ENCODE measurements around the gene SEZ6.
"Not testable (repeated sequence)": the region's sequence is repeated elsewhere in the genome, so short reads cannot be mapped to it uniquely, and the experiment has no call there.

SEZ6 gene

GRCh38 chr17:28935744-28936460, 69.9 kb downstream of the SEZ6 start:
- H3K4me3 ChIP-seq (ENCODE audit: low read depth in 1 of 5, low read length in 5 of 5): no peak overlapping the region
- peak overlapping the region in 1 of 5 donors; percentile 44 for H3K9ac ChIP-seq (ENCODE audit: low read length in 5 of 5)
- no peaks in the 10 kb centered on the region for H3K27me3 ChIP-seq (ENCODE audit: control insufficient read depth in 5 of 5, insufficient read depth in 4 of 5, low read length in 5 of 5)
- H3K4me1 ChIP-seq (ENCODE audit: control insufficient read depth in 5 of 5, insufficient read depth in 5 of 5, low read length in 5 of 5): peaks cover 4 to 49% (median 43%) of the 10 kb centered on the region in 5 donors
- no peaks in the 10 kb centered on the region for H3K9me3 ChIP-seq (ENCODE audit: control insufficient read depth in 5 of 5, low read length in 5 of 5)
- H3K27ac ChIP-seq (ENCODE audit: low read depth, low read length): no peak overlapping the region
- H3K36me3 ChIP-seq (ENCODE audit: control insufficient read depth in 5 of 5, insufficient read depth in 5 of 5, low read length in 5 of 5): peaks cover 0 to 3% (median 0%) of the 10 kb centered on the region in 5 donors

- not testable (repeated sequence) for H3K27ac ChIP-seq (ENCODE audit: low read depth, low read length)
- H3K4me1 ChIP-seq (ENCODE audit: control insufficient read depth in 5 of 5, insufficient read depth in 5 of 5, low read length in 5 of 5): peaks cover 0 to 39% (median 32%) of the 10 kb centered on the region in 5 donors
These were observed 71.3 kb downstream of the SEZ6 start for GRCh38 chr17:28934508-28934907.

GRCh38 chr17:28929787-28930186, 76.0 kb downstream of the SEZ6 start:
- Histone ChIP-seq H3K9me3 (ENCODE audit: control insufficient read depth in 5 of 5, low read length in 5 of 5) (no peaks in the 10 kb centered on the region), H3K4me3 (ENCODE audit: low read depth in 1 of 5, low read length in 5 of 5) (no peak overlapping the region), H3K9ac (ENCODE audit: low read length in 5 of 5) (peak overlapping the region in 1 of 5 donors; percentile 16), H3K27ac (ENCODE audit: low read depth, low read length) (no peak overlapping the region), H3K27me3 (ENCODE audit: control insufficient read depth in 5 of 5, insufficient read depth in 4 of 5, low read length in 5 of 5) (no peaks in the 10 kb centered on the region), H3K4me1 (ENCODE audit: control insufficient read depth in 5 of 5, insufficient read depth in 5 of 5, low read length in 5 of 5) (peaks cover 0 to 22% (median 0%) of the 10 kb centered on the region in 5 donors), H3K36me3 (ENCODE audit: control insufficient read depth in 5 of 5, insufficient read depth in 5 of 5, low read length in 5 of 5) (peaks cover 0 to 12% (median 8%) of the 10 kb centered on the region in 5 donors)

More at GRCh38 chr17:28934508-28934907, 71.3 kb downstream of the SEZ6 start:
- not testable (repeated sequence) for H3K9me3 ChIP-seq (ENCODE audit: control insufficient read depth in 5 of 5, low read length in 5 of 5); H3K36me3 ChIP-seq (ENCODE audit: control insufficient read depth in 5 of 5, insufficient read depth in 5 of 5, low read length in 5 of 5); H3K27me3 ChIP-seq (ENCODE audit: control insufficient read depth in 5 of 5, insufficient read depth in 4 of 5, low read length in 5 of 5); H3K4me3 ChIP-seq (ENCODE audit: low read depth in 1 of 5, low read length in 5 of 5)
- peak overlapping the region in 1 of 5 donors; percentile 0 for H3K9ac ChIP-seq (ENCODE audit: low read length in 5 of 5)

DNA sequence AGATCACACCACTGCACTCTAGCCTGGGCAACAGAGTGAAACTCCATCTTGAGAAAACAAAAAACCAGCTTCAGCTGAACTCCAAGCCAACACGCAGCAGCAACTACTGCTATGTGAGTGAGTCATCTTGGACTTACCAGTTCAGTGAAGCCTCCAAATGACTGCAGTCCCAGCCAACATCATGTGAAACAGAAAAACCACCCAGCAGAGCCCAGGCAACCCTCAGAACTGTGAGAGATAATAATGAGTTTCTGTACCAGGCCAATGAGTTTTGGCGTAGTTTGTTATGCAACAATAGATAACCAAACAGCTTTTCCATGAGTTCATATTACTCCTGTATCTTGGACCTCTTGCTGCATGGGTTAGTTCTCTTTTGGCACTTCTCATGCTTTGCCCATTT, 77.8 kb downstream of the SEZ6 start:
- Histone ChIP-seq H3K4me1 (ENCODE audit: control insufficient read depth in 5 of 5, insufficient read depth in 5 of 5, low read length in 5 of 5) (peaks cover 0 to 22% (median 0%) of the 10 kb centered on the region in 5 donors), H3K27me3 (ENCODE audit: control insufficient read depth in 5 of 5, insufficient read depth in 4 of 5, low read length in 5 of 5) (no peaks in the 10 kb centered on the region), H3K27ac (ENCODE audit: low read depth, low read length) (no peak overlapping the region), H3K9ac (ENCODE audit: low read length in 5 of 5) (no peak overlapping the region), H3K36me3 (ENCODE audit: control insufficient read depth in 5 of 5, insufficient read depth in 5 of 5, low read length in 5 of 5) (peaks cover 0 to 21% (median 16%) of the 10 kb centered on the region in 5 donors), H3K4me3 (ENCODE audit: low read depth in 1 of 5, low read length in 5 of 5) (no peak overlapping the region), H3K9me3 (ENCODE audit: control insufficient read depth in 5 of 5, low read length in 5 of 5) (no peaks in the 10 kb centered on the region)

- H3K36me3 ChIP-seq (ENCODE audit: control insufficient read depth in 5 of 5, insufficient read depth in 5 of 5, low read length in 5 of 5): peaks cover 0 to 27% (median 24%) of the 10 kb centered on the region in 5 donors
- H3K9me3 ChIP-seq (ENCODE audit: control insufficient read depth in 5 of 5, low read length in 5 of 5): no peaks in the 10 kb centered on the region
- no peak overlapping the region for H3K27ac ChIP-seq (ENCODE audit: low read depth, low read length)
- no peak overlapping the region for H3K4me3 ChIP-seq (ENCODE audit: low read depth in 1 of 5, low read length in 5 of 5)
- H3K9ac ChIP-seq (ENCODE audit: low read length in 5 of 5): no peak overlapping the region
- H3K4me1 ChIP-seq (ENCODE audit: control insufficient read depth in 5 of 5, insufficient read depth in 5 of 5, low read length in 5 of 5): peaks cover 0 to 22% (median 0%) of the 10 kb centered on the region in 5 donors
- H3K27me3 ChIP-seq (ENCODE audit: control insufficient read depth in 5 of 5, insufficient read depth in 4 of 5, low read length in 5 of 5): no peaks in the 10 kb centered on the region
These were observed 79.0 kb downstream of the SEZ6 start for GRCh38 chr17:28926786-28927185.

- H3K9me3 ChIP-seq (ENCODE audit: control insufficient read depth in 5 of 5, low read length in 5 of 5): no peaks in the 10 kb centered on the region
- no peak overlapping the region for H3K27ac ChIP-seq (ENCODE audit: low read depth, low read length)
- H3K4me1 ChIP-seq (ENCODE audit: control insufficient read depth in 5 of 5, insufficient read depth in 5 of 5, low read length in 5 of 5): peaks cover 0 to 22% (median 0%) of the 10 kb centered on the region in 5 donors
- H3K27me3 ChIP-seq (ENCODE audit: control insufficient read depth in 5 of 5, insufficient read depth in 4 of 5, low read length in 5 of 5): no peaks in the 10 kb centered on the region
- H3K36me3 ChIP-seq (ENCODE audit: control insufficient read depth in 5 of 5, insufficient read depth in 5 of 5, low read length in 5 of 5): peaks cover 3 to 31% (median 28%) of the 10 kb centered on the region in 5 donors
- no peak overlapping the region for H3K4me3 ChIP-seq (ENCODE audit: low read depth in 1 of 5, low read length in 5 of 5)
- no peak overlapping the region for H3K9ac ChIP-seq (ENCODE audit: low read length in 5 of 5)
These were observed 79.5 kb downstream of the SEZ6 start for GRCh38 chr17:28926366-28926765.

DNA sequence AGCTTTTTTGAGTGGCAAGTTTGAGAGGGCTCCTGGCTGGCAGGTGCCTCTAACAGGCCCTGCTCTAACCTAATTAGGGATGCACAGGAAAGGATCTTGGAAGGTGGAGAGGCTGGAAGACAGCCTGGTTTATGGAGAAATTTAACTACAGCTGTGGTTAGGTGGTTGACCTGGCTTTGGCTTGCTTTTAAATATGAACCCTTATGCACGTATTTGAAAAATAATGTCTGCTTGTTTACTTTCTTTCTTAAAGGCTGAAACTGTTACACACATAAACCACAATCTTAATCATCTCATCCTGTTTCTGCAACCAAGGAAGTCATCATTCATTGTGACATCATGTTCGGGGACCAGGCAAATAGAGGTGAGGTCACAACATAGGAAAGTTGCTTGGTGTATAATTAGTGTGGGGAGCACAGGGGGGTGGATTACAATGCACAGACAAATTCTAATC, 79.9 kb downstream of the SEZ6 start:
- H3K36me3 ChIP-seq (ENCODE audit: control insufficient read depth in 5 of 5, insufficient read depth in 5 of 5, low read length in 5 of 5): peaks cover 4 to 36% (median 33%) of the 10 kb centered on the region in 5 donors
- no peaks in the 10 kb centered on the region for H3K27me3 ChIP-seq (ENCODE audit: control insufficient read depth in 5 of 5, insufficient read depth in 4 of 5, low read length in 5 of 5)

GRCh38 chr17:28920201-28920600, 85.6 kb downstream of the SEZ6 start:
- Histone ChIP-seq H3K4me1 (ENCODE audit: control insufficient read depth in 5 of 5, insufficient read depth in 5 of 5, low read length in 5 of 5) (peaks cover 0 to 11% (median 7%) of the 10 kb centered on the region in 5 donors), H3K9me3 (ENCODE audit: control insufficient read depth in 5 of 5, low read length in 5 of 5) (no peaks in the 10 kb centered on the region), H3K4me3 (ENCODE audit: low read depth in 1 of 5, low read length in 5 of 5) (no peak overlapping the region), H3K27me3 (ENCODE audit: control insufficient read depth in 5 of 5, insufficient read depth in 4 of 5, low read length in 5 of 5) (no peaks in the 10 kb centered on the region), H3K36me3 (ENCODE audit: control insufficient read depth in 5 of 5, insufficient read depth in 5 of 5, low read length in 5 of 5) (peaks cover 33 to 82% (median 73%) of the 10 kb centered on the region in 5 donors), H3K27ac (ENCODE audit: low read depth, low read length) (no peak overlapping the region), H3K9ac (ENCODE audit: low read length in 5 of 5) (no peak overlapping the region)

More for the DNA sequence above, 79.9 kb downstream of the SEZ6 start:
- no peak overlapping the region for H3K27ac ChIP-seq (ENCODE audit: low read depth, low read length)
- H3K9me3 ChIP-seq (ENCODE audit: control insufficient read depth in 5 of 5, low read length in 5 of 5): no peaks in the 10 kb centered on the region
- H3K4me3 ChIP-seq (ENCODE audit: low read depth in 1 of 5, low read length in 5 of 5): no peak overlapping the region
- peak overlapping the region in 1 of 5 donors; percentile 18 for H3K9ac ChIP-seq (ENCODE audit: low read length in 5 of 5)
- H3K4me1 ChIP-seq (ENCODE audit: control insufficient read depth in 5 of 5, insufficient read depth in 5 of 5, low read length in 5 of 5): peaks cover 0 to 22% (median 0%) of the 10 kb centered on the region in 5 donors

GRCh38 chr17:28918295-28918694, 87.5 kb downstream of the SEZ6 start:
- Histone ChIP-seq H3K9ac (ENCODE audit: low read length in 5 of 5) (no peak overlapping the region), H3K27me3 (ENCODE audit: control insufficient read depth in 5 of 5, insufficient read depth in 4 of 5, low read length in 5 of 5) (no peaks in the 10 kb centered on the region), H3K9me3 (ENCODE audit: control insufficient read depth in 5 of 5, low read length in 5 of 5) (no peaks in the 10 kb centered on the region), H3K4me3 (ENCODE audit: low read depth in 1 of 5, low read length in 5 of 5) (no peak overlapping the region), H3K4me1 (ENCODE audit: control insufficient read depth in 5 of 5, insufficient read depth in 5 of 5, low read length in 5 of 5) (peaks cover 0 to 11% (median 7%) of the 10 kb centered on the region in 5 donors), H3K27ac (ENCODE audit: low read depth, low read length) (no peak overlapping the region), H3K36me3 (ENCODE audit: control insufficient read depth in 5 of 5, insufficient read depth in 5 of 5, low read length in 5 of 5) (peaks cover 43 to 85% (median 78%) of the 10 kb centered on the region in 5 donors)

DNA sequence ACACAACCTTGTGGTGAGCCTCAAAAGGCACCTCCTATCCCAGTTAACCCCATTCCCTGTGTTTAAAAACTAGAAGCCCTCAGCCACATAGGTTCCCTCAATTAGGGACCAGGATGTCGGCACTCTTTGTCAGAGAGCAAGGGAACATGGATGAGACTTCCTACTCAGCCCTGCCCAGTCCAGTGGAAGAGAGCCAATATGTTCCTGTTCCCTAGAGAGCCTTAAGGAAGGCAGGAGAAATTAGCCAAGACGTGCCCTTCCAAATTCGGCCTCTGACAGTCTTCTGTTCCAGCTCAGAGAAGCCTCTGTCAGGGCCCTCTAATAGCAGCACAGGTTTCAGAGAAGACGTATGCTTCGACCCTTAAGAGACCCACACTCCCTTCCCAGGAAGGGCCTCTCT, 88.4 kb downstream of the SEZ6 start:
- Histone ChIP-seq H3K27me3 (ENCODE audit: control insufficient read depth in 5 of 5, insufficient read depth in 4 of 5, low read length in 5 of 5) (no peaks in the 10 kb centered on the region), H3K9me3 (ENCODE audit: control insufficient read depth in 5 of 5, low read length in 5 of 5) (no peaks in the 10 kb centered on the region), H3K4me1 (ENCODE audit: control insufficient read depth in 5 of 5, insufficient read depth in 5 of 5, low read length in 5 of 5) (peaks cover 0 to 18% (median 7%) of the 10 kb centered on the region in 5 donors), H3K4me3 (ENCODE audit: low read depth in 1 of 5, low read length in 5 of 5) (no peak overlapping the region), H3K9ac (ENCODE audit: low read length in 5 of 5) (peak overlapping the region in 1 of 5 donors; percentile 18), H3K27ac (ENCODE audit: low read depth, low read length) (no peak overlapping the region), H3K36me3 (ENCODE audit: control insufficient read depth in 5 of 5, insufficient read depth in 5 of 5, low read length in 5 of 5) (peaks cover 43 to 89% (median 81%) of the 10 kb centered on the region in 5 donors)
